Measurements from ENCODE around the gene ZNF879. TPM values are rescaled to one million over a fixed set of nuclear protein-coding genes. Genes with fewer than 3 reads are reported as not detected.

The ZNF879 gene
- total and polyA plus RNA-seq, 2 of the 13 experiments (the other 11 are each of a cell fraction or from before 2014, with no cell fraction given) = 0.83 to 2.8 TPM

- TF ChIP-seq HNF1B (CRISPR knock-in tag; IDR thresholded peaks at IDR 0.05) (no peak), ETV6 (CRISPR knock-in tag; conservative IDR thresholded peaks at IDR 0.05) (no peak), MLXIP (CRISPR knock-in tag; IDR thresholded peaks at IDR 0.05; ENCODE audit: borderline replicate concordance) (no peak), SUZ12 (IDR thresholded peaks at IDR 0.05; ENCODE audit: low read depth, low read length) (peak; percentile 60), SP1 (IDR thresholded peaks at IDR 0.05) (no peak), SP1 (CRISPR knock-in tag; IDR thresholded peaks at IDR 0.05) (0 out of 2 replicates have a peak, but pooled peaks have one; percentile 37), TBX2 (CRISPR knock-in tag; IDR thresholded peaks at IDR 0.05; ENCODE audit: borderline replicate concordance) (no peak), SSRP1 (CRISPR knock-in tag; IDR thresholded peaks at IDR 0.05) (no peak), GRHL1 (CRISPR knock-in tag; conservative IDR thresholded peaks at IDR 0.05) (no peak), ZNF773 (CRISPR knock-in tag; IDR thresholded peaks at IDR 0.05; ENCODE audit: borderline replicate concordance) (peak; percentile 74; the same call in 1 of the 2 replicates), TBL1XR1 (IDR thresholded peaks at IDR 0.05; ENCODE audit: borderline replicate concordance, low read length, partially characterized antibody) (no peak), ZNF639 (CRISPR knock-in tag; conservative IDR thresholded peaks at IDR 0.05) (no peak), ZNF558 (CRISPR knock-in tag; IDR thresholded peaks at IDR 0.05; ENCODE audit: borderline replicate concordance) (no peak; the same call in 1 of the 2 replicates), CHCHD3 (CRISPR knock-in tag; IDR thresholded peaks at IDR 0.05) (0 out of 2 replicates have a peak, but pooled peaks have one; percentile 49), PHF20 (CRISPR knock-in tag; IDR thresholded peaks at IDR 0.05) (no peak), E2F5 (CRISPR knock-in tag; conservative IDR thresholded peaks at IDR 0.05) (no peak), ZBTB42 (CRISPR knock-in tag; IDR thresholded peaks at IDR 0.05) (no peak), KMT2A (CRISPR knock-in tag; IDR thresholded peaks at IDR 0.05) (peak; percentile 40; the same call in 1 of the 2 replicates), CCDC6 (CRISPR knock-in tag; IDR thresholded peaks at IDR 0.05) (peak; percentile 74; the same call in 1 of the 2 replicates), FIP1L1 (IDR thresholded peaks at IDR 0.05; ENCODE audit: borderline replicate concordance, insufficient read depth, low read depth, low read length) (no peak)
Observed at GRCh38 chr5:179023528-179024189, at the start of gene ZNF879 (continued).
